ENCODE data around the gene NEK6. TPM values are rescaled to one million over a fixed set of nuclear protein-coding genes. Genes with fewer than 3 reads are reported as not detected.

The NEK6 gene
- total RNA-seq, 1 donor from 2014 or later: 27.2 TPM

- DNase-seq: peak; percentile 50
These were observed 4.9 kb downstream of the NEK6 start for GRCh38 chr9:124262649-124262972.

GRCh38 chr9:124263213-124263612, 5.5 kb downstream of the NEK6 start:
- no peak for DNase-seq

GRCh38 chr9:124263800-124264426, 6.2 kb downstream of the NEK6 start:
- no peak for DNase-seq

GRCh38 chr9:124264823-124265233, 7.1 kb downstream of the NEK6 start:
- DNase-seq: no peak

- DNase-seq: no peak
These were observed 7.8 kb downstream of the NEK6 start for GRCh38 chr9:124265551-124265950.

- DNase-seq: no peak
These were observed 8.5 kb downstream of the NEK6 start for GRCh38 chr9:124266139-124266825.

- DNase-seq: no peak
These were observed 9.1 kb downstream of the NEK6 start for GRCh38 chr9:124266826-124267201.

- DNase-seq: no peak
These were observed 9.6 kb downstream of the NEK6 start for GRCh38 chr9:124267271-124267807.

GRCh38 chr9:124268248-124268647, 10.5 kb downstream of the NEK6 start:
- DNase-seq: no peak

GRCh38 chr9:124268661-124269060, 10.9 kb downstream of the NEK6 start:
- DNase-seq: peak; percentile 79

- DNase-seq: no peak
These were observed 11.8 kb downstream of the NEK6 start for GRCh38 chr9:124269556-124269955.

GRCh38 chr9:124270504-124271335, 13.0 kb downstream of the NEK6 start:
- DNase-seq: no peak

GRCh38 chr9:124271660-124272059, 13.9 kb downstream of the NEK6 start:
- no peak for DNase-seq

- DNase-seq: no peak
These were observed 14.4 kb downstream of the NEK6 start for GRCh38 chr9:124272118-124272517.

- no peak for DNase-seq
These were observed 15.2 kb downstream of the NEK6 start for GRCh38 chr9:124272979-124273378.

- DNase-seq: no peak
These were observed 15.8 kb downstream of the NEK6 start for GRCh38 chr9:124273427-124274160.

GRCh38 chr9:124274226-124274625, 16.5 kb downstream of the NEK6 start:
- no peak for DNase-seq

- no peak for DNase-seq
These were observed 17.0 kb downstream of the NEK6 start for GRCh38 chr9:124274738-124275137.

- no peak for DNase-seq
These were observed 19.7 kb downstream of the NEK6 start for GRCh38 chr9:124277420-124277819.

GRCh38 chr9:124278054-124278540, 20.3 kb downstream of the NEK6 start:
- no peak for DNase-seq

- no peak for DNase-seq
These were observed 21.9 kb downstream of the NEK6 start for GRCh38 chr9:124279531-124280175.

Measured in skin of body (tissue), 2 donors.